ENCODE measurements around the gene HUS1. TPM values are rescaled to one million over a fixed set of nuclear protein-coding genes. Genes with fewer than 3 reads are reported as not detected.

The HUS1 gene
- total RNA-seq, 4 donors from 2014 or later, result 37.2 to 74.8 (median 52.3) TPM

- H3K36me3 ChIP-seq, result no peaks in the 10 kb centered on the region
- no peak for DNase-seq
- H3K4me1 ChIP-seq, result peaks cover 6 to 39% (median 19%) of the 10 kb centered on the region in 4 donors
- peak overlapping the region; percentile 77 to 85 (median 82) for H3K27ac ChIP-seq
- H3K27me3 ChIP-seq, result no peaks in the 10 kb centered on the region
- no peaks in the 10 kb centered on the region for H3K9me3 ChIP-seq
- intact Hi-C loops (cut with DNase I; ENCODE audit: low total_unique reads) (no loop called here), in situ Hi-C loops (cut with MboI; ENCODE audit: low pct_ligation_motif_present in 1 of 4, low pct_unique_long_range_greater_than_20kb in 1 of 4, low sequenced_read_pairs in 3 of 4) (loop anchor here in 3 of 4 donors (5.0 to 10.0 kb wide), 2 partner anchors 165 to 173 kb away; no protein-coding TSS in a partner anchor)
- 84 to 85% methylated on average over 8 to 10 of the region's 10 CpGs for WGBS, 2 donors (ENCODE audit: low coverage in 1 of 2)
- H3K4me3 ChIP-seq, result no peak overlapping the region
- TF ChIP-seq CTCF (IDR thresholded peaks at IDR 0.05) (no peak), POLR2A (IDR thresholded peaks at IDR 0.05) (no peak), POLR2AphosphoS5 (IDR thresholded peaks at IDR 0.05) (no peak), EP300 (IDR thresholded peaks at IDR 0.05; ENCODE audit: low read depth) (no peak)
Measured at GRCh38 chr7:47942132-47942531, 37.3 kb downstream of the HUS1 start.

GRCh38 chr7:47941136-47941844, 38.1 kb downstream of the HUS1 start:
- DNase-seq, result no peak
- no peaks in the 10 kb centered on the region for H3K36me3 ChIP-seq
- WGBS, 2 donors (ENCODE audit: low coverage in 1 of 2), result 73 to 85% methylated on average over 6 to 9 of the region's 9 CpGs
- TF ChIP-seq POLR2AphosphoS5 (IDR thresholded peaks at IDR 0.05), result no peak
- no peak for TF ChIP-seq CTCF (IDR thresholded peaks at IDR 0.05)
- TF ChIP-seq POLR2A (IDR thresholded peaks at IDR 0.05), result no peak
- TF ChIP-seq EP300 (IDR thresholded peaks at IDR 0.05; ENCODE audit: low read depth), result no peak
- H3K27me3 ChIP-seq, result no peaks in the 10 kb centered on the region
- H3K27ac ChIP-seq, result peak overlapping the region; percentile 77 to 85 (median 82)
- no peaks in the 10 kb centered on the region for H3K9me3 ChIP-seq
- in situ Hi-C loops (cut with MboI; ENCODE audit: low pct_ligation_motif_present in 1 of 4, low pct_unique_long_range_greater_than_20kb in 1 of 4, low sequenced_read_pairs in 3 of 4) (loop anchor here in 3 of 4 donors (5.0 to 10.0 kb wide), 2 partner anchors 166 to 174 kb away; no protein-coding TSS in a partner anchor), intact Hi-C loops (cut with DNase I; ENCODE audit: low total_unique reads) (no loop called here)
- peaks cover 6 to 39% (median 19%) of the 10 kb centered on the region in 4 donors for H3K4me1 ChIP-seq
- H3K4me3 ChIP-seq, result peak overlapping the region in 1 of 4 donors; percentile 19

- H3K27me3 ChIP-seq, result no peaks in the 10 kb centered on the region
- 57 to 61% methylated on average over 3 to 14 of the region's 14 CpGs for WGBS, 2 donors (ENCODE audit: low coverage in 1 of 2)
Measured at GRCh38 chr7:47940088-47941013, 39.1 kb downstream of the HUS1 start.

More at GRCh38 chr7:47940088-47941013, 39.1 kb downstream of the HUS1 start:
- intact Hi-C loops (cut with DNase I; ENCODE audit: low total_unique reads), result no loop called here
- in situ Hi-C loops (cut with MboI; ENCODE audit: low pct_ligation_motif_present in 1 of 4, low pct_unique_long_range_greater_than_20kb in 1 of 4, low sequenced_read_pairs in 3 of 4), result loop anchor here in 3 of 4 donors (5.0 to 10.0 kb wide), 2 partner anchors 167 to 174 kb away; no protein-coding TSS in a partner anchor
- H3K4me3 ChIP-seq, result peak overlapping the region in 1 of 4 donors; percentile 19
- peaks cover 6 to 37% (median 19%) of the 10 kb centered on the region in 4 donors for H3K4me1 ChIP-seq
- peak in 2 of 3 donors; percentile 36 to 82 for TF ChIP-seq POLR2AphosphoS5 (IDR thresholded peaks at IDR 0.05)
- no peak for TF ChIP-seq EP300 (IDR thresholded peaks at IDR 0.05; ENCODE audit: low read depth)
- TF ChIP-seq POLR2A (IDR thresholded peaks at IDR 0.05), result peak; percentile 69
- no peak for TF ChIP-seq CTCF (IDR thresholded peaks at IDR 0.05)
- H3K36me3 ChIP-seq, result no peaks in the 10 kb centered on the region
- H3K27ac ChIP-seq, result peak overlapping the region; percentile 77 to 85 (median 82)
- DNase-seq, result peak; percentile 77
- no peaks in the 10 kb centered on the region for H3K9me3 ChIP-seq

All from transverse colon (tissue), 4 donors.